Fibroblast of gingiva (primary cell): ENCODE results near the gene LRAT.
"Not testable (repeated sequence)": the region's sequence is repeated elsewhere in the genome, so short reads cannot be mapped to it uniquely, and the experiment has no call there.

Source experiments
- DNase-seq: peaks from one replicate; pipeline ENCODE4 v3.0.0-alpha.2; 2011; ENCODE audit warnings: low read depth

The LRAT gene

DNA sequence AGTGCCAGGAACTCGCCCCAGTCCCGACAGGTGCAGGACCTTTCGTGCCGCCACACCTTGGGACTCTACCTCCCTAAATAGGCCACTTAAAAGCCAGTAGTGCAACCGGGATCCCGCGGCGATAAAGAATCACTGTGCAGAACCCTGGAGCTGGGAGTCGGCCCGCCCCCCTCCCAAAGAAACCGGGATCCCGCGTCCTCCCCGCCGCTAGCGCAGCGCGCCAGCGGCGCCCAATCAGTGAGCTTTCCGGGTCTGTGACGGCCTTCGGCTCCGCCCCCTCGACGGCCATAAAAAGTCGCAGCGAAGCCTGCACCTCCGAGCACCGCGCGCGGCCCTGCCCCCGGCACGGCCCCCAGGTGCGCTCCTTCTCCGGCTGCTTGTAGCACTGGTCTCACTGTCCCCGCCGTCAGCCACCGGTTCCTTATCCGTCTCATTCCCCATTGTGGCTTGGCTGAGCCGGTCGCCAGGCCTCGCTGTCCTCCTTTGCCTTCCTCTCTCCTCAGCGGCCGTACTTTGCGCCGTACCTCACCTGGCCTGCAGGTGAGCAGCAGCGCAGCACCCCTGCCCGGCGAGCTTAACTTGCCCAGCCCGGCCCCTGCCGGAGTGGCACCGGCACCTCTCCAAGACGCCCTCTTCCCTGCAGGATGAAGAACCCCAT, at the start of gene LRAT:
LRAT (plus strand) TSS at position 318 of the 658 bp plus-strand sequence; CDS start at position 645, 327 bp downstream.
- DNase-seq: no peak

DNA sequence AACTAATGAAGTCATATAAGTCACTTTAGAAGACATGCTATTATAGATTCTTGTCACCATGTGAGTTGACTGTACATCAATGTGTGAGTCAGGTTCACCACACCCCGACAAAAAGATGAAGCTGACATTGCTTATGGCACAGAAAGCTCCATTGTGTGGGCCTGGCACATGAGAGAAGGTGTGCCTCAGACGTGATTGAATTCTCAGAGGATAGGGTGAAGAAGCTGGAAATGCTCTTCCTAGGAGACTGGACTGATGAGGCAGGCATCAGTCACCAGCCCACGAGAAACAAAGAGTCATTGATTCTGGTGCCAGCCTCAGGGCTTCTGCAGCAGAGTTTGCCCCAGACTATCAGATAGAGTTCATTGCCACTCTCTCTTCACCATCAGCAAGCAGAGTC, 35.9 kb upstream of the LRAT start:
- DNase-seq: no peak

DNA sequence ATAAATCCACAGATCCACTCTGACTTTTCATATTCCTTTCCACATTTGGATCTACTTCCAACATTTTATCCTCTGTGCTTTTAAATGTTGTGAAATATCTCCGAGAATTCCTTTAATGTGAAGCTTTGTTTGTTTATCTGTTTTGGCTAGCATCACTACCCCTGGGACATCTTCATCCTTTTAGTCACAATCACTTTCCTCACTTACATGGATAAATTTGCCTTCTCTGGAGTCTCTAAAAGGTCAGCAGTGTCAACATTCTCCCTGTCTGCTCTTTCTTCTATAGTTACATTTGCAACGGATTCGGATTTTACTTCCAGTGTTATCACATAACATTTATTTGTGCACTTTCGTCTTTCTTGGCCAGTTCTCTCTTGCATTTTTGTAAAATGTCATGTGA, 34.2 kb upstream of the LRAT start:
- peak; percentile 23 for DNase-seq

DNA sequence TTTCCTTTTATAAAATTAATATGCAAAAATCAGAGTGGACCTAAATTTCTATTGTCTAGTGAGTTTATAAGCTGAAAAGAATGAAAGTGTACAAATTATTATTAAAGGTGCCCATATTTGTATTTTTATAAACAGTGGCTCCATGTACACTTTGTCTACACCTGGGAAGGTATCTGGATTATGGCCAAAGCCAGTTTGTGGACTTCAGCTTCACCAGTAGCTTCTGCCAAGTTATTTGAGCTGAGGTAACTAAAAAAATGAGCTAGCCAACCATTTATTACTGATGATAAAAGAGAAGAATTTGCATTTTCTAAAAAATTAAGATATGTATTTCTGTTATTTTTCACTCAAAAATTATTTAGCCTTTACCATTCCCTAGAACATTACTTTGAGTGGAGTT, 32.3 kb upstream of the LRAT start:
- DNase-seq: no peak

DNA sequence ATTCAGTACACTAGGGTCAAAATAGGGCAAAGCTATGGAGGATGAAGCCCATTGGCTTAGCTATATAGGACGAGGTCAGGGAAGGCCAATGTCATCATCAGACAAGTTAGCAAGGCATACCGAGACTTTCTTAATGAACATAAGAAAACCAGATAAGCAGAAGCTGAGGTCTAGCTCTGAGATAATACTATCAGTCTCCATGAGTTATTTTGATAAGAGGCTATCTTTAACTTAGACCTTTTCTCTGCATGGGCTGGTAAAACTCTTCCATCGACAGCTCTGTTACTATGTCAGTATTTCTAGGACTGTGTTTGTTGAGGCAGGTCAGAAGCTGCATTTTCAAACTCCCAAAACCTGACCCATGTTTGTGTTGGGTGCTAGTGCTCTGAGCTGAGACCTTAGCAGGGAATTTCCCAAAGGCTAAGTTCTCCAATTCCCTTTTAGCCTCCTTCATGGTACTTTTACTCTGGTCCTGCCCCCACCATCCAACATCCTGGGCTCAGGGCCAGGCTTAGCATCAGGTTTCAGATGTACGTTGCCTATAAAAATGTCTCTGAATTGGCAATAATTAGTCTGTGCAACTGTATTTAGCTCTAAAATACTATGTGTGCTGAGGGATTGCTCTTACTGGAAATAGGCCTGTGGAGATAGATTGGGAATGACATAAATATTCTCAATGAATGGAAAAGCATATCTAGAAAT, 29.3 kb upstream of the LRAT start:
- no peak for DNase-seq

DNA sequence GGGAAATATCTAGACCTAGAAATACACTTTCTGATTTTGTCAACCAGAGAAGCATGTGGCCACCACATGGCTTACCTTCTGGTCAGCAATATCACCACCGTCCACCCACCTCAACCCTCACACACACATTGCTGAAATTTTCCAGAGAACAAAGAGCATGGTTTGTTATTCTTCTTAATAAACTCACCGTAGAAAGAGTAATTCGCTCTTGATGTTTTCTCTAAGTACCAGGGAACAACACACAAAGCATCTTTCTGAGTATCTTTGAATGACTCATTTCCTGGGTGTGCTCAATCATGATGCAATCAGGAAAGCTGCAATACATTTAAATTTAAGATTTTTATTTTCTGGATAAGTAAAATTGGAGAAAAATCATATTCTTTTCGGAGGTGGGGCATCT, 24.7 kb upstream of the LRAT start:
- peak; percentile 6 for DNase-seq

DNA sequence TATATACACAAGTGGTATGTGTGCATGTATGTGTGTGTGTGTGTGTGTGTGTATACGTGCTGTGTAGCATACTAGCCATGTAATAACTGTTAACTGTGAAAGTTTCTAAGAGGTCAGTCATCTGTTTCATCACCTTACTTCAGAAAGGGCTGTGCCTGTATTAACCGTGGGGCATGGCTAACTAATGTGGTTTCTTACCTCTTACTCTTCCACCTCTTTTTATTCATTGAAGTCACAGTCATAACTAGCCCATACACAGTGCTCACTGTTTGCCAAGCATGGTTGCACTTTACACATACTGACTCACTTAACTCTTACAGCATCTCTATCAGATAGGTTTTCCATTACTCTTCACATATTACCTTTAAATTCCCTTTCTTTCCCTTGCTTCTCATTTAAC, 23.7 kb upstream of the LRAT start:
- no peak for DNase-seq

DNA sequence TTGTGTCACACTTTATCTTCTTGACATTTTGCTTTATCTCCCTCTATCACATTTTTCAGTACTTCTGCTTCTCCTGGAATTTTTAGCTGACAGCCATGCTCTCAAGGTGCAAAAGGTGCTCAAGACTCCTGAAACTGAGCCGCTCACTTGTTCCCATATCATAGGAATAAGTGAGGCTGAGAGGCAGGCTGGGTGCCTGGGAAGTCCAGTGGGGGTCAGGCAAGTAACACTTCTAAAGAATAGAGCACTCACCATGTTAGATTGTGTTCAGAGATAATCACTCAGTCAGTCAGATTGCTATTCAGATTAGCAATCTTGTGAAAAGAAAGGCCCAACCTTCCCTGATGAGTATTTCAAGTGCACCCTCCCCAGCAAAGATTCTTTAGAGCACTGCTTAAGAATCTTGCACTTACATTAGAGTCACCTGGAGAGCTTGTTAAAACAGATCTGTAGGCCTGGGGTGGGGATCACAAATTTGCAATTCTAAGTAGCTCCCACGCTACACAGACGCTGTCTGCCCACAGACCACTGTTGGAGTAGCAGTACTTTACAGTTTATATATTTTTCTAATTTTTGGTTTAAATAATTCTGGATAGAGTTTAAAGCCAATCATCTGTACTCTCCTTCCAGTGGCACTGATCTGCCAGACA, 23.1 kb upstream of the LRAT start:
- no peak for DNase-seq

DNA sequence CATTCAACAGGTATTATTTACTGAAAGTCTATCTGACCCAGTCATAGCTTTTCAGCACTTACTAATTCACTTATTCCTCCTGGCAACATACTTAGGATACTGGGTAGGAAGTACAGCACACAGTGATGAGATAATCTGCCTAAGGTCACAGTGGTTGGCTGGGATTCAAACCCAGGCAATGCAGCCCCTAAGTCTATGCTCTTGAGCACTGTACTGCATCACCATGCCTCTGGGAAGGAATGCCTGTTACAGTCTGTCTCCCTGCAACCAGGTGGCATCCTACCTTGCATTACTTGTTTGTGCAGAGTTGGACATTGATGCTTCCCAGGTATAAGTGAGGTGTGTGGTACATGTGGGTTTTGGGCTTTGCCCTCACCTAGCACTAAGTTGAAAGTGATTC, 21.5 kb upstream of the LRAT start:
- no peak for DNase-seq

DNA sequence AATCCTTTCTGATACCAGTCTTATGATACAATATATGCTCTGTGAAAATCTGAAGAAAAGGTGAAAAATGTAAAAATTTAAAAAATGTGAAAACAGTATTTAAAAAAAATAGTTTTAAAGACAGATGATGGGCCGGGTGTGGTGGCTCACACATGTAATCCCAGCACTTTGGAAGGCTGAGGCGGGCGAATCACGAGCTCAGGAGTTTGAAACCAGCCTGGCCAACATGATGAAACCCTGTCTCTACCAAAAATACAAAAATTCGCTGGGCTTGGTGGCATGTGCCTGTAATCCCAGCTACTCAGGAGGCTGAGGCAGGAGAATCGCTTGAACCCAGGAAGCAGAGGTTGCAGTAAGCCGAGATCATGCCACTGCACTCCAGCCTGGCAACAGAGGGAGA, 20.2 kb upstream of the LRAT start:
- DNase-seq: not testable (repeated sequence)

DNA sequence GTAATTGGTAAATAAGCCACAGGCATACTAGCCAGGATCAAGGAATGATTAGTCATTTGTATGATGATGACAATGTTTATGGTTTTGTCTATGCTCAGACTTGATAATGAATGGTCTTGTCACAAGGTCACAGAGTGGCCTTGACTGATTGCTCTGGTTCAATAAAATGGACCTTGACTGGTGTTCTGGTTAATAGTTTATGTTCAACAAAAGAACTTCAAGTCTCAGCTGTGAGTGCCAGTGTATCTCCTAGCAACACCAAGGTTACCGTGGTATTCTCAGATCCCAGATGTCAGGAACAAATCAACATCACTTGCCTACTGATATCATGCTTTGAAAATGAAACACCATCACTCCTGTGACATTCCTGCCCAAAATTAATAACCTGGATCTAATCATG, 16.3 kb upstream of the LRAT start:
- no peak for DNase-seq

DNA sequence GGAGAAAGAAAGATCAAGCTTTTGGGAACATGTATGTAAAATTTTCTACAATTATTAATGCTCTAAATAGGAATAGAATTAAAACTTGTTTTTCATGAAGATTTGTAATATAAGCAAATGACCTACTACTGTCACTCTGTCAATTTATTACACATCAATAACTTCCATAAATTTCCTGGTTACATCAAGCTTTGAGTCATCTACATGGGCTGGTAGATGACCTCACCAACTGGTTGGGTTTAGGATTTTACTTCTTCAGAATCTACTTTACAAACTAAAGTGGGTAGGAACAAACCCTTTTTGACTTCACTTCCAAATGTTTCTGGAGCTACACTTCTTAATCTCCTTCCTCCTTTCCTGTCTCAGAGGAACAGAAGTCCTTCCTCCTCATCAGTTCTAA, 12.0 kb upstream of the LRAT start:
- no peak for DNase-seq

DNA sequence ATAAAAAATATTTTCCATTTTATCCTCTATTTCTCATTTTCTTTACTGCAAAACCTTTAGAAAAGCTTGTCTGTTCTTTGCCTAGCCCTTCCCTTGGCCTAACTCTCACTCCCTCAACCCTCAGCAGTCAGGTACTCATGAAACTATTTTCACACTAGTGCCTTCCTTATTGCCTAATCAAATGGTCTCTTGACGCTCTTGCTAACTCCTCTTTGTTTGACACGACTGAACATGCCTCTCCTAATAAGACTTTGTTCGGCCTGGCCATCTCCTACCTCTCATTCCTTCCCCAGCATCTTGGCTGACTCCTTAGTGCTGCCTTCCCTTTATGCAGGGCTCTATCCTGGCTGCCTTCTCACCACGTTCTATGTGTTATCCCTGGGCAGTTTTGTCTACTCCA, 11.1 kb upstream of the LRAT start:
- no peak for DNase-seq

DNA sequence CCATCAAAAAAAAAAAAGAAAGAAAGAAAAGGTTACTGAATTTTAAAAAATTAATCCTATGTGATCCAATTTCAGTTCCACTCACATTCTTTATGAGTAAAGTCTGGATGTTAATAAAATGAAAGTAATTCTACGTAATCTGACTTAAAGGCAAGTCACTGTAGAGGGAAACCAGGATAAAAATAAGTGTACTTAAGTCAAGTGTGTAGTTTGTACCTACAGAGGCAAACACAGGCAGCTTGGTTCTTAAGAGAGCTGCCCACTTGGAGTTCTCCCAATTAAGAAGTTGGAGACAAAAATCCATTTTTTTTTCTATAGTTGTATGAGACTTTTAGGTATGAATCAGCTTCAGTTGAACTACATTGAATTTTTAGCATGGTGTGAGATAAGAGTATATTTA, 7.0 kb upstream of the LRAT start:
- DNase-seq: no peak

DNA sequence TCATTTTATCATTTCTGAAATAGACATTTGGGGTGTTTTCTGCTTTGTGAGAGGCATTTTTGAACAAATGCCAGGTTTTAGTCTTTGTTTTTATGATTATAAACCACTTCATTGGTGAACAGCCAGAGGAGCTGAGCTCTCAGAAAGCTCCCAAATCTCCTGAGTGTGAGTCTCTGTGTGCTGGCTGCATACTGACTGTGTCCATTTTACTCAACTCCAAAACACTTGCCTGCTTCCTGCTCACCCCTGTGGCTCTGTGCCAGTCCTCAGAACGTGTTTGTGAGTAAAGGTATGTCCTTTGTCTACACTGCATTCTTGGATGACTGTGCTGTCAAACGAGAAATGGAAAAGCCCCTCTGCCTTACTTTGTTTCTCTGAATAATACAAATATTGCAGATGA, 5.4 kb upstream of the LRAT start:
- DNase-seq: no peak

DNA sequence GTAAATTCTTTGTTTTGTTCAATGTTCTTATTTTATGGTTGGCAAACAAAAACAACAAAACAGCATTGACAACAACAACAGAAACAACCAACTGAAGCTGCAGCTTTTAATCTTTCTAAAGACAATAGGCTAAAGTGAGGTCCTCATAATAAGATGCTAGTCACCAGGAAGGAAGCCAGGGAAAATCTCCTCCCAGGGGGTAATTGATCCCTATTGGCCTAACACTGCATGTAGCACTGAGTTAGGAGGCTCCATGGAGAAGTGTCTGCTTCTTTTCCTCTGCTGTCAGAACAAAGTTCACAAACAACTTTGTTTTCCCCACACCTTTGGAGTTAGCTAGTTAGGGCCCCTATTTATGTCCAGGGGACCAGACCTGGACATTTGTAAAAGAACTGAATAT, 4.7 kb upstream of the LRAT start:
- no peak for DNase-seq

DNA sequence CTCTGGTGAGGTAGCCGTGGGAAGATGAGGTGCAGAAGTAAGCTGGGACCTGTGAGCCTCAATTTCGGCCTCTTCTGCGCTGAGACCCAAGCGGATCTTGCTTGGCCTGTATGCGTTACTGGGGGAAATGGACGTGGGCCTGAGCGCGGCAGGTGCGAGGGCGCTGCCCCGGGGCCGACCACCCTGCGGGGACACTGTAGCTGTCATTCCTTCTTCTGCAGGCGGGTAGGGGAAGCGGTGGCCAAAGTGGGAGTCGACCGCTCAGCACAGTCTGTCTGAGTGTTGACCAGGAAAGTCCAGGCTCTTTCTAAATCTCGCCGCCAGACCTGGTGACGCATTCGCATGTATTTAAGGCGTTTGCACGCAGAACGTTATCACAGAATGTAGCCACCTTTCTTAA, 3.3 kb upstream of the LRAT start:
- no peak for DNase-seq

DNA sequence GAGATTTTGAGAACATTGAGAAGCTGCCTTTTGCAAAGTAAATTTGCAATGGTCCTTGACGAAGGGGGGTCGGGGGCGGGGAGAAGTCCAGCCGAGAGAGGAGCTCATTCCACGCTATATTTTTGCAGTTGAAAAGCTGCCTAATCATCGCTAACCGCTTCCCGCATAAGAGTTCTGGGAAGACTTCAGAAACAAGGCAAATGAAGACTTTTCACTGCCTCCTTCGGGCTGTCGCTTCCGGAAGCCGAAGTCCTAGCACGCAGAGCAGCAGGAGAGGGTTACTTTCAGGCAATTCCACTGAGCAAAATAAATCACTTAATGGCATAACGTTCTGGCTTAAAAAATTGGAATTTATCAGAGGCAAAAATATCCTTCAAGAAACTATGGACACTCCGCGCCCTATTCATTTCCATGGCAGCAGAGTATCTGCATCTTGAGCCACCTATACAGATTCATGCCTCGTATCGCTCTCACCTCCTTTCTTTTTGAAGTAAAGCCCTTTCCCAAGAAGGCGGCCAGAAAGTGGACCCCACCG, 2.6 kb upstream of the LRAT start:
- no peak for DNase-seq

DNA sequence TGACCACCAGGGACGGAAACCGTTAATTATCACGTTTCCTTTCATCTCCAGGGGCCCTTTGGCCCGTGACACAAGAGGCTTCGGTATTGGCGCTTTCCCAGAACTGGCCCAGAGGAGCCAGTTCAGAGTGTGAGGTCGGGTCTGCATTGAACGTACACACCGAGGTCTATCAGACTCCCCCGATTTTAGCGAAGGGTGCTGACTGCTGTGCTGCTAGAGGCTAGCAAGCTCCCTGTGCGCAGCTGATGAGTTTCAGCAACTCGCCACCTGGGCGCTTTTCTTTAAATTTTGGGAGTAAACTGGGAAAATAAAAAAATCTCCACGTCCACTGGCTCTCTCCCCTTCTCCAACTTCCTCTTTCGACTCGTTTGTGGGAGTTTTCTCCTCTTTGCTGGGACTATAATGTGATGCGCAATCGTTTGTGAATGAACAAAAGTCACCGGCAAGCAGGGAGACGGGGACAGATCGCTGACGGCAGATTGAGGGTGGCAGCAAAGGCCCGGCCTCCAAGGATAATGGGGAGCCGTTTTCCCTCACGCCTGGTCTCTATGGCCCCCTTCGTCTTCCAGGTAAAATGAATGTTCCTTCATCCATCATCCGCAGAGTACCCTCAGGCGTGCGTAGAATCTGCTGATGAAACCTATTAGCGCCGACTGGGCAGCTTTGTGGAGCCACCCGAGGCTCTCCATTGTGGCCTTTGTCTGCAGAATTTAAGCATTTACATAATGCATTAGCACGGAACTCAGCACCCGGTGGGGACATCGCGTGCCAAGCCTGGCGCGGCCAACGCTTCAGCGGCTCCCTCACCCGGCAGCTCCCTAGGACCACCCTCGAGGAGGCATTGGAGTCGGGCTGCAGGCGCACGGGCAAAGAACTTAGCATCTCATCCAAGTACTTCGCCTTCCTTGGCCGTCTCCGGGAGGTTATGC, 1.6 kb upstream of the LRAT start:
- peak; percentile 15 for DNase-seq

DNA sequence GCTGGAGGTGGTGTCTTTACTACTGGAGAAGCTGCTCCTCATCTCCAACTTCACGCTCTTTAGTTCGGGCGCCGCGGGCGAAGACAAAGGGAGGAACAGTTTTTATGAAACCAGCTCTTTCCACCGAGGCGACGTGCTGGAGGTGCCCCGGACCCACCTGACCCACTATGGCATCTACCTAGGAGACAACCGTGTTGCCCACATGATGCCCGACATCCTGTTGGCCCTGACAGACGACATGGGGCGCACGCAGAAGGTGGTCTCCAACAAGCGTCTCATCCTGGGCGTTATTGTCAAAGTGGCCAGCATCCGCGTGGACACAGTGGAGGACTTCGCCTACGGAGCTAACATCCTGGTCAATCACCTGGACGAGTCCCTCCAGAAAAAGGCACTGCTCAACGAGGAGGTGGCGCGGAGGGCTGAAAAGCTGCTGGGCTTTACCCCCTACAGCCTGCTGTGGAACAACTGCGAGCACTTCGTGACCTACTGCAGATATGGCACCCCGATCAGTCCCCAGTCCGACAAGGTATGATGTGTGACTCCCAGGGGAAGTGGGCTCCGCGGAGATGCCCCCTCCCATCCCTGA, 634 bp downstream of the LRAT start:
- DNase-seq: no peak

DNA sequence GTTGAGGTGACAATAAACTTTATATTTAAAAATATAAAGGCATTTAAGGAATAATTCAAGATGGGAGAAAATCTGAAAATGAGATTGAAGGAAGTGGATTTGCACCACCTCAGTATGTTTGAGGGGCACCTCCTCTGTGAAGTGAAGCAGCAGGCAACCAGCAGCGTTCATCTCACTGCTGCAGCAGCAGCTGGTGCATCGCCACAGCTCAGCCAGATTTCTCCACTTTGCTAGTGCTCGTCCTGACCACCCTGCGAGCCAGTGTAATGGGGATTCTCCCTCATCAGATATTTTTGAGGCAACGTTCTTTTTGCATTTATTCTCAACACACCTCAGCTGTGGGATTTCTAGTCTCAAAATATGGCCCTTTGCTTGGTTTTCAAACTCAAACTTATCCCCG, 13.9 kb downstream of the LRAT start:
- DNase-seq: no peak

DNA sequence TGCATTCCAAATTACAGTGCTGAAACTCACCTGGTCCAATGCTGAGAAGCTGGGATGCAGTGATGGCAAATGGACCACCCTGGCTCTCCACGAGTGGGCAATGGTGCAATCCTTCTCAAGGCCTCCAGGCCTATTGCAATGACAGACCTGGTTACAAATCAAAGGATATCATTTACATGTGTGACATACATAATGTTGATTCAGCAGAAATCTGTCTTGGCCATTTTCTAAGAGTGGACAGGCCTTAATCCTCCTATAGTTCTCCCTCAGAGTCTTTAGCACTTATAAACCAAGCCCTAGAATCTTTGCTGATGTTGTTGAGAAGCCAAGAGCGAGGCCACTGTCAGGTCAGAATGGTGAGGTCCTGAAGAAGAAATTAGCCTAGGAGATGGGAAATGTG, 17.1 kb downstream of the LRAT start:
- no peak for DNase-seq
